ENCODE data around the gene KCND3.

Gene KCND3

GRCh38 chr1:111792249-111792648 is 197.2 kb downstream of the KCND3 start:
- TF ChIP-seq EZH2 (IDR thresholded peaks at IDR 0.05) (no peak), POLR2AphosphoS5 (IDR thresholded peaks at IDR 0.05; ENCODE audit: borderline replicate concordance, low read depth, low read length) (no peak), FOXP2 (optimal IDR thresholded peaks at IDR 0.05; ENCODE audit: control extremely low read depth, extremely low read length, insufficient read depth) (no peak)
- Histone ChIP-seq H3K36me3 (ENCODE audit: insufficient read depth, low read length) (no peaks in the 10 kb centered on the region), H3K27ac (no peak overlapping the region), H3K9ac (ENCODE audit: insufficient read length) (no peak overlapping the region), H3K4me3 (no peak overlapping the region), H3K9me3 (ENCODE audit: low read depth, low read length) (no peaks in the 10 kb centered on the region)
- no peak for DNase-seq (ENCODE audit: low read depth, low spot score)

- Histone ChIP-seq H3K9me3 (ENCODE audit: low read depth, low read length) (no peaks in the 10 kb centered on the region), H3K27ac (no peak overlapping the region), H3K4me3 (no peak overlapping the region), H3K36me3 (ENCODE audit: insufficient read depth, low read length) (no peaks in the 10 kb centered on the region), H3K9ac (ENCODE audit: insufficient read length) (no peak overlapping the region)
- no peak for DNase-seq (ENCODE audit: low read depth, low spot score)
- peak; percentile 5 for TF ChIP-seq EZH2 (IDR thresholded peaks at IDR 0.05)
- TF ChIP-seq POLR2AphosphoS5 (IDR thresholded peaks at IDR 0.05; ENCODE audit: borderline replicate concordance, low read depth, low read length), result no peak
- no peak for TF ChIP-seq FOXP2 (optimal IDR thresholded peaks at IDR 0.05; ENCODE audit: control extremely low read depth, extremely low read length, insufficient read depth)
Measured at GRCh38 chr1:111791776-111792175, 197.7 kb downstream of the KCND3 start.

DNA sequence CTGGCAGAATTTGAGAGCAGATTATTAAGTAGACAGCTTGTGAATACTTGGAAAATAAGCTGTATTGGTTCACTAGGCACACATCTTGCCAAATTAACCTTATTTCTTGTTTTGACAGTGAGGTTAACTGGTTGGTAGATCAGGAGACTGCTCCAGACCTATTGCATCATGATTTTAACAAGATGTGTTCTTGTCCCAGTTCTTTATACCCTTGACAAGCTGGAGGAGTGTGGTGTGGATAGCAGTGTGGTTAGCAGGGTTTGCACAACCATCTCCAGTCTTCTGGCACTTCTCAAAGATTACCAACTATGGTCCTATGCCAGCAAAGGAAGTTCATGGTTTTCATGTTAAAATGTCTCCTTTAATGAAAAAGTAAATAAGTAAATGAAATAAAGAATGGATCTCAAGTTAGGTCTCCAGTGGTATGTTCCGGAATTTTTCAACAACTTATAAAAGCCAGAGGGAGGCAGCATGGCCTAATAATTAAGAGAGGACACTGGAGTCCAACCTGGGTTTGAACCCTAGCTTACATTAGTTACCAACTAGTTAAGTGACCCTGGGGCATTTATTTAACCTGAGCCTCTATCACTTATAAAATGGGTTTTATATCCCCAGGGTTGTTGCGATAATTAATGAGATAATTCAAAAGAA is 199.7 kb downstream of the KCND3 start:
- DNase-seq (ENCODE audit: low read depth, low spot score), result no peak
- no peak overlapping the region for H3K27ac ChIP-seq
- H3K9ac ChIP-seq (ENCODE audit: insufficient read length), result no peak overlapping the region
- no peak for TF ChIP-seq EZH2 (IDR thresholded peaks at IDR 0.05)
- no peak for TF ChIP-seq POLR2AphosphoS5 (IDR thresholded peaks at IDR 0.05; ENCODE audit: borderline replicate concordance, low read depth, low read length)
- TF ChIP-seq FOXP2 (optimal IDR thresholded peaks at IDR 0.05; ENCODE audit: control extremely low read depth, extremely low read length, insufficient read depth), result no peak
- H3K9me3 ChIP-seq (ENCODE audit: low read depth, low read length), result no peaks in the 10 kb centered on the region
- no peak overlapping the region for H3K4me3 ChIP-seq
- H3K36me3 ChIP-seq (ENCODE audit: insufficient read depth, low read length), result no peaks in the 10 kb centered on the region

- H3K9ac ChIP-seq (ENCODE audit: insufficient read length), result no peak overlapping the region
- no peak overlapping the region for H3K27ac ChIP-seq
- TF ChIP-seq POLR2AphosphoS5 (IDR thresholded peaks at IDR 0.05; ENCODE audit: borderline replicate concordance, low read depth, low read length) (no peak), FOXP2 (optimal IDR thresholded peaks at IDR 0.05; ENCODE audit: control extremely low read depth, extremely low read length, insufficient read depth) (no peak), EZH2 (IDR thresholded peaks at IDR 0.05) (no peak)
- H3K4me3 ChIP-seq, result no peak overlapping the region
- DNase-seq (ENCODE audit: low read depth, low spot score), result no peak
- no peaks in the 10 kb centered on the region for H3K9me3 ChIP-seq (ENCODE audit: low read depth, low read length)
- no peaks in the 10 kb centered on the region for H3K36me3 ChIP-seq (ENCODE audit: insufficient read depth, low read length)
Measured at GRCh38 chr1:111789142-111789541, 200.3 kb downstream of the KCND3 start.

DNA sequence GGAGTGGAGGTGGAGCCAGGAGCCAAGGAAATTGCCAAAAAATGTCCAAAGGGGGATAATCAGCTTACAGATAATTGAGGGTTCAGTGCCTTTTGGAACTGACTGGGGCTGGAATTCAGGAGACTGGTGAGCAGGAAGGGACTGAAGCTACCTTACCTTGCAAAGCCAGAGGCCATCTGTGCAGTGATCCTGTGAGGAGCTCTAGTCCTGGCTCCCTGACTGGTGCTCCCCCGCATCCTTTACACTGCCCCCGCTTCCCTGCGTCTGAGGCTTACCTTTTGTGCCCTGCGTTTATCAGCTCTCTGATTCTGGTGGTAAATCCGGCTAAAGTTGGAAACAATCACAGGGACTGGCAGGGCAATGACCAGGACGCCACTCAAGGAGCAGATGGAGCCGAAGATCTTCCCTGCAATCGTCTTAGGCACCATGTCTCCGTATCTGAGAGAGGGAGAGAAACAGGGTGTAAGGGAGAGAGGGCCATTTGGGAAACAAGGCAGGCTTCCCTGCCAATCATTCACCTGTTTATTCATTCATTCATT is 202.7 kb downstream of the KCND3 start:
- Histone ChIP-seq H3K4me3 (no peak overlapping the region), H3K9ac (ENCODE audit: insufficient read length) (no peak overlapping the region), H3K9me3 (ENCODE audit: low read depth, low read length) (no peaks in the 10 kb centered on the region), H3K27ac (no peak overlapping the region), H3K36me3 (ENCODE audit: insufficient read depth, low read length) (no peaks in the 10 kb centered on the region)
- no peak for DNase-seq (ENCODE audit: low read depth, low spot score)
- TF ChIP-seq POLR2AphosphoS5 (IDR thresholded peaks at IDR 0.05; ENCODE audit: borderline replicate concordance, low read depth, low read length), result no peak

- no peak for TF ChIP-seq FOXP2 (optimal IDR thresholded peaks at IDR 0.05; ENCODE audit: control extremely low read depth, extremely low read length, insufficient read depth)
- TF ChIP-seq POLR2AphosphoS5 (IDR thresholded peaks at IDR 0.05; ENCODE audit: borderline replicate concordance, low read depth, low read length), result no peak
- no peak for TF ChIP-seq EZH2 (IDR thresholded peaks at IDR 0.05)
- Histone ChIP-seq H3K9me3 (ENCODE audit: low read depth, low read length) (no peaks in the 10 kb centered on the region), H3K27ac (no peak overlapping the region), H3K4me3 (no peak overlapping the region), H3K9ac (ENCODE audit: insufficient read length) (no peak overlapping the region), H3K36me3 (ENCODE audit: insufficient read depth, low read length) (no peaks in the 10 kb centered on the region)
- no peak for DNase-seq (ENCODE audit: low read depth, low spot score)
Measured at GRCh38 chr1:111784273-111784901, 205.1 kb downstream of the KCND3 start.

- no peaks in the 10 kb centered on the region for H3K9me3 ChIP-seq (ENCODE audit: low read depth, low read length)
- H3K27ac ChIP-seq, result no peak overlapping the region
- no peak overlapping the region for H3K9ac ChIP-seq (ENCODE audit: insufficient read length)
- no peaks in the 10 kb centered on the region for H3K36me3 ChIP-seq (ENCODE audit: insufficient read depth, low read length)
- no peak for TF ChIP-seq EZH2 (IDR thresholded peaks at IDR 0.05)
- no peak for DNase-seq (ENCODE audit: low read depth, low spot score)
- H3K4me3 ChIP-seq, result no peak overlapping the region
Measured at GRCh38 chr1:111779546-111779945, 209.9 kb downstream of the KCND3 start.

GRCh38 chr1:111778541-111779051 is 210.9 kb downstream of the KCND3 start:
- Histone ChIP-seq H3K27ac (no peak overlapping the region), H3K9me3 (ENCODE audit: low read depth, low read length) (no peaks in the 10 kb centered on the region), H3K36me3 (ENCODE audit: insufficient read depth, low read length) (no peaks in the 10 kb centered on the region), H3K4me3 (no peak overlapping the region), H3K9ac (ENCODE audit: insufficient read length) (no peak overlapping the region)
- no peak for DNase-seq (ENCODE audit: low read depth, low spot score)
- TF ChIP-seq EZH2 (IDR thresholded peaks at IDR 0.05) (no peak), POLR2AphosphoS5 (IDR thresholded peaks at IDR 0.05; ENCODE audit: borderline replicate concordance, low read depth, low read length) (no peak), FOXP2 (optimal IDR thresholded peaks at IDR 0.05; ENCODE audit: control extremely low read depth, extremely low read length, insufficient read depth) (no peak)

Measured in SK-N-MC (cell line).